GM04504 (cell line): Measurements from ENCODE around the gene AIF1.

Experiments used
- DNase-seq: peaks from one replicate; pipeline ENCODE4 v3.0.0-alpha.2; 2012; ENCODE audit warnings: low read depth

Gene AIF1

GRCh38 chr6:31620586-31621319 is 5.7 kb downstream of the AIF1 start, which contains the start of gene PRRC2A:
Gene PRRC2A, plus strand, starts transcription at chr6:31620715. Its CDS starts 2,075 bp downstream, at chr6:31622790.
- DNase-seq = no peak

- DNase-seq = no peak
Measured at GRCh38 chr6:31621320-31621939, 6.4 kb downstream of the AIF1 start.

GRCh38 chr6:31621991-31622390 is 7.0 kb downstream of the AIF1 start:
- no peak for DNase-seq

GRCh38 chr6:31622684-31623091 is 7.7 kb downstream of the AIF1 start:
- DNase-seq = no peak

GRCh38 chr6:31624070-31624469 is 9.0 kb downstream of the AIF1 start:
- DNase-seq = no peak

- DNase-seq = no peak
Measured at GRCh38 chr6:31626952-31627351, 11.9 kb downstream of the AIF1 start.

GRCh38 chr6:31627690-31628287 is 12.8 kb downstream of the AIF1 start:
- DNase-seq = no peak

GRCh38 chr6:31629014-31629413 is 14.0 kb downstream of the AIF1 start:
- DNase-seq = no peak

GRCh38 chr6:31630177-31630934 is 15.3 kb downstream of the AIF1 start:
- no peak for DNase-seq

- DNase-seq = no peak
Measured at GRCh38 chr6:31631209-31631608, 16.2 kb downstream of the AIF1 start.

GRCh38 chr6:31631681-31632278 is 16.7 kb downstream of the AIF1 start:
- DNase-seq = no peak

GRCh38 chr6:31632279-31632946 is 17.4 kb downstream of the AIF1 start:
- no peak for DNase-seq

- no peak for DNase-seq
Measured at GRCh38 chr6:31633447-31633846, 18.4 kb downstream of the AIF1 start.

- no peak for DNase-seq
Measured at GRCh38 chr6:31634131-31634530, 19.1 kb downstream of the AIF1 start.

- DNase-seq = no peak
Measured at GRCh38 chr6:31634969-31635575, 20.0 kb downstream of the AIF1 start.

GRCh38 chr6:31636698-31637596 is 21.9 kb downstream of the AIF1 start:
- no peak for DNase-seq

GRCh38 chr6:31639043-31639442 is 24.0 kb downstream of the AIF1 start:
- no peak for DNase-seq

- no peak for DNase-seq
Measured at GRCh38 chr6:31639449-31639861, 24.4 kb downstream of the AIF1 start.

- no peak for DNase-seq
Measured at GRCh38 chr6:31640612-31641011, 25.6 kb downstream of the AIF1 start.

- no peak for DNase-seq
Measured at GRCh38 chr6:31641370-31641769, 26.3 kb downstream of the AIF1 start.
